ENCODE measurements around the gene TIMP3.

- TF ChIP-seq CTCF (IDR thresholded peaks at IDR 0.05; ENCODE audit: borderline replicate concordance, extremely low read depth, low read length, poor library complexity, severe bottlenecking), result no peak
- no peak for TF ChIP-seq EZH2 (IDR thresholded peaks at IDR 0.05; ENCODE audit: borderline replicate concordance, low read depth, low read length, severe bottlenecking)
These were observed 46.7 kb downstream of the TIMP3 start for GRCh38 chr22:32848226-32848625.
